ENCODE results near the gene CTTNBP2.

The CTTNBP2 gene

DNA sequence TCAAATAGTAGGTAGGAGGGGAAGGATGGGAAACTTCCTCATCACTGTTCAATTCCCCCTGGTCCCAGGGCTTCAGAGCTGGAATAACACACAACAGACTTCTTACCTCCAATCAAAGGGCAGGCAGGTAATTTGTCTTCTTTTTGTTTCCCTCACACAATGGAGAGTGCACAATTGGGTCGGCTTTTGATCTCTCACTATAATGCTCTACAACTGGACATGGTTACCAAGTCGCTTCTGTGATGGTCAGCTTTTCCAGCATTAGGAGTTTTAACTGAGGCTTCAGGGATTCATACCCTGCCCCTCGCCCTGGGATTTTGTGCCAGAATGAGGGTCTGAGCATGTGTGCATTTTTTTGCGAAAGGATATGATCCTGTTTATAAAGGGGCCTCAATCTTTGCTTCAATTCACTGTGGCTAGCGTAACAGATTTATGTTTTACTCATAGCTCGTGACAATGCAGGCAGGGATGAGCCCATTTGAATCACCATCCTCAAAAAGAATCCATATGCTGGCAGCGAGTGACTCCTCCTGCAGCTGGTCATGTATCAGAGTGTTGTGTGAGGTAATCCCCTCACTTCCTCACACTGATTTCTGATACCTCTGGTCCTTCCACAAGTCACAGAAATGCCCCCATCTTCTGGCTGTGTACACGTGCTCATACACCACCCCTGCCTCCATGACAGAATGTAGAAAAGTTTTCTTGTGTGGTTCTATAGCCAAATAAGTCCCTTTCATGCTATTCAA, 189.6 kb downstream of the CTTNBP2 start:
- no peak for DNase-seq

DNA sequence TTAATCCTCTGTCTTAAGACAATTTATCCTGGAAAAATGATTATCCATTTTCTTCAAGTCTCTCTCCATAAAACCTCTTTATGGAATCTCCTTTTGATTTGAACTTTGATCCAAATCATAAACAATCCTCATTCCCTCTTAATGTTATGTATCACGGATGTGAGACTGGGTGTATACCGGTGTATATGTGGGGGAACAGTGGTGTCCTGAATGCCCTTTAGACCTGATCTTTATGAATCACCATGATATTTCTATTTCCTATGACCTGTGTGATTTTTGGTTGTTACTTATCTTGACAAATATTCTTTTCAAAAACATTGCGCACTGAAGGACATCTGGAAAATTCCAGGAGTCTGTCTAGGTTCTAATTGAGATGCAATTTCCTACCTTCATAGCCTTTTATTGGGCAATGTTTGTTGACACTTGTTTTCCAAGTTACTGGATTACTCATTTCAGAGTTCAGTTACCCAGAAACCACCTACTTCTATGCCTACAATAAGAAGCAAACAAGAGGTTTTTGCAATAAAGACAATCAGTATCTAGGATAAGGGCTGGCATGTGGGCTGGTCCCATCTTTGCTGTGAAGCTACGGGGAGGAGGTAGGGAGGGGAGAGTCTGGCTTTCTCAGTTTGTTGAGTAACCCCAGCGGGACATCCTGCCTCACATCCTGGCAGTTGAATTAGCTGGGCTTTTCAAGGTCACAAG, 190.4 kb downstream of the CTTNBP2 start:
- DNase-seq, result no peak

DNA sequence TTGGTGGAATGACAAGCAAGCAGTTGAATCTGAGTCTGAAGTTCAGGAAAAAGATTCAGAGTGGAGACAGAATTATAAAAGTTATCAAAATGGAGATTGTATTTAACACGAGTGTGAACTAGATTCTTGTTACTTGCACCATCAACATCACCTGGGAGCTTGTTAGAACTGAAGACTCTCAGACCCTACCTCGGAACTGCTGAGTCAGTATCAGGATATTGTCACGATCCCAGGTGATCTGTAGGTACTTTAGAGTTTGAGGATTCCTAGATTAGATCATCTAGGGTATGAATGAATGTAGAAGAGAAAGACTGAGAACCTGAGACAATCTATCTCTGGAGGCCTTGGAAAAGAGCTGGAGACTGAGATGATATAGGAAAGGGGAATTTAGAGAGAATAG, 194.1 kb downstream of the CTTNBP2 start:
- no peak for DNase-seq

DNA sequence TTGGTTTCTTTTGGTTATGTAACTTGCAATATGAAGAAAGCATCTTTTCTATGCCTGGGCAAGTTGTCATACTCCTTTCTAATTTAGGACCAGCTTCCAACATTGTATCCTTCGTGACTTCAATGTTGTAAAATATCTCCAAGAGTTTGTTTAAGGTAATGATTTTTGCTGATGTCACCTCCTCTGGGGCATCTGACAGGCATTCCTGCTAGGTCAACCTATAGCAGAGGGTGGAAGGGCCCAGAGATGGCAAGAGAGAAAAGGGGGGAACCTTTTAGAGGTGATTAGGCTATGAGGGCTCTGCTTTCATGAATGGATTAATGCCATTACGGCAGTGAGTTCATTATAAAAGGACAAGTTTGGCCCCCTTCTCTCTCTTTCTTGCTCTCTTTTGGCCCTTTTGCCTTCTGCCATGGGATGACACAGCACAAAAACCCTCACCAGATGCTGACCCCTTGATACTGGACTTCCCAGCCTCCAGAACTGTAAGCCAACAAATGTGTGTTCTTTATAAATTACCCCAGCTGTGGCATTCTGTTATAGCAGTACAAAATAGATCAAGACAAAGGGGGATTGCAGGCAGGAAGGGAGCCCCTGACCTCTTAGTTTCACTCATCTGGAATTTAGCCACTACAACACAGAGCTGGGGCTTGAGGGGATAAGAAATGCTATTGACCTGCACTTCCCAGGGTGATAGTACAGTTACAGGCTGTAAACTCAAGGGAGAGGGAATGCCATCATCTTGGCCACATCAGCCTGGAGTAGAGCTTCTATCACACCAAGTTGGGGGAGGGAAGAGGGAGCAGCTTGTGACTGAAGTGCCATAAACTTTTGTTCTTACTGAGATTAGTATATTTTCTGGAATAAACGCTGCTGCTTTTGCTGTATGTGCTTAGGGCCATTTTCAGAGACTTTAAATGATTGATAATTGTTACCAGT, 197.5 kb downstream of the CTTNBP2 start:
- DNase-seq, result no peak

DNA sequence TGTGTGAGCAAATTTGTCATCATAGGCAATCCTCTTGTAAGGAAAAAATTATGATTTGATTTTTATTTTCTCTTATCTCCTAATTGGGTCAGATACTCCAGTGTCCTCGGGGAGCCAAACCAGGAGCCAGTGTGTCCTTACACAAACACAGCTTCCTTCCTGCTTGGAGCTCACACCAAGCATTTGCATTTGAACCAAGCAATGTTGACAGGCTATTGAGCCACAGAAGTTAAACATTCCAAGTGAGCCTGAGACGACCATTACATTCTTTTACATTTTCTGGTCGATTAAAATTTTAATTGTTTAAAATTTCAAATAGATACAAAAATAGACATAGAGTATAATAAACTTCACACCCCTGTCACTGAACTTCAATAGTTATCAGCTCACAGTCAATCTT, 198.6 kb downstream of the CTTNBP2 start:
- DNase-seq, result no peak

GRCh38 chr7:117673839-117674238, 199.4 kb downstream of the CTTNBP2 start:
- peak in 1 of 4 experiments; percentile 7 for DNase-seq

DNA sequence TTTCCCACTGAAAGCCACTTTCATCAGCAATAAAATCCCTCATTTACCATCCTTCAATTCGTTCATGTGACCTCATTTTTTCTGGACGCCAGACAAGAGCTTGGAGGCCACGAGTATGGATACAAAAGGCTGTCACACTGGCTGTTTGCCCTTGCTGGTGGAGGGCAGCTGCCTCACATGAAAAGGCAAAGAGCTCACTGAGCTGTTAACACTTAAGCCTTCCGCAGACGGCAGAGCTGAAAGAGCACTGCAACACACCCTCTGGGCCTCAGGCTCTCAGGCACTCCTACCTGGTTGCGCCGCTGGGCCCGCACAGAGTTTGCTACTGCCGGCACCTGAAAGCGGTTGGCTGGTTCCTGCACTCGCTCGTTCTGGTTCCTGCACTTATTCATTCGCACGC, 199.9 kb downstream of the CTTNBP2 start:
- DNase-seq, result no peak

GRCh38 chr7:117672453-117672852, 200.8 kb downstream of the CTTNBP2 start:
- no peak for DNase-seq

DNA sequence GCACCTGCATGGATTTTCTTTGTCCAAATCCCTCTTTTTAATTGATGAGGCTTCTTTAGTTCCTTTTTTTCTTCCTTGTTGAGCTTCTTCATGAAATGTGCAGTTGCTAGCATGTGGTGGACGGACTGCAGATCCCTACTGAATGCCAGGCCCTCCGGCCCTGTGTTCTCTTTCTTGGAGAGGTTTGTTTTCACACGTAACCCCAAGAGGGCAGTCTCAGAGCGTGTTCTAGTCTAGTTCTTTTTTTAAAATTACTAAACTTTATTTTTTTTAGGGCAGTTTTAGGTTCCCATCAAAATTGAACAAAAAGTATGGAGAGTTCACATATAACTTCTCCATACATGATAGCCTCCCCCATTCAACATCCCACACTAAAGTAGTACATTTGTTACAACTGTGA, 203.4 kb downstream of the CTTNBP2 start:
- DNase-seq, result no peak

DNA sequence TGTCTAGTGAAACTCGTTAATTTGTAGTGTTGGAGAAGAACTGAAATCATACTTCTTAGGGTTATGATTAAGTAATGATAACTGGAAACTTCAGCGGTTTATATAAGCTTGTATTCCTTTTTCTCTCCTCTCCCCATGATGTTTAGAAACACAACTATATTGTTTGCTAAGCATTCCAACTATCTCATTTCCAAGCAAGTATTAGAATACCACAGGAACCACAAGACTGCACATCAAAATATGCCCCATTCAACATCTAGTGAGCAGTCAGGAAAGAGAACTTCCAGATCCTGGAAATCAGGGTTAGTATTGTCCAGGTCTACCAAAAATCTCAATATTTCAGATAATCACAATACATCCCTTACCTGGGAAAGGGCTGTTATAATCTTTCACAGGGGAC, 205.8 kb downstream of the CTTNBP2 start:
- no peak for DNase-seq

DNA sequence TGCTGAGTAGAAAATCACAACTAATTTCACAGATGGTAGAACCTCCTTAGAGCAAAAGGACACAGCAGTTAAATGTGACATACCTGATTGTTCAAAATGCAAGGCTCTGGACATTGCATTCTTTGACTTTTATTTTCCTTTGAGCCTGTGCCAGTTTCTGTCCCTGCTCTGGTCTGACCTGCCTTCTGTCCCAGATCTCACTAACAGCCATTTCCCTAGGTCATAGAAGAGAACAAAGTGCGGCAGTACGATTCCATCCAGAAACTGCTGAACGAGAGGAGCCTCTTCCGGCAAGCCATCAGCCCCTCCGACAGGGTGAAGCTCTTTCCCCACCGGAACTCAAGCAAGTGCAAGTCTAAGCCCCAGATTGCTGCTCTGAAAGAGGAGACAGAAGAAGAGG, 206.6 kb downstream of the CTTNBP2 start:
- DNase-seq, result no peak

DNA sequence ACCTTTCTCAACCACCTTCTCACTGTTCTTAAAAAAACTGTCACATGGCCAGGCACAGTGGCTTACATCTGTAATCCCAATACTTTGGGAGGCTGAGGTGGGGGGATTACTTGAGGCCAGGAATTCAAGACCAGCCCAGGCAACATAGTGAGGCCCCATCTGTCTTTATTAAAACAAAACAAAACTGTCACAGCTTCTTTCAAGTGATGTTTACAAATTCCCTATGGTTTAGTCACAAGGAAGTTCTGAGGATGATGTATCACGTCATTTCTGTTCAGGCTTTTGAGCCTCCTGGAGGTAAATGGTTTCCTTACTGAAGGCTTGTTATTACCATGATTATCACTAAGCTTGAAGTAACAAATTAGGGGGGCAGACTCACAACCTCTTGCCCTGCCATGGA, 207.2 kb downstream of the CTTNBP2 start:
- no peak for DNase-seq

DNA sequence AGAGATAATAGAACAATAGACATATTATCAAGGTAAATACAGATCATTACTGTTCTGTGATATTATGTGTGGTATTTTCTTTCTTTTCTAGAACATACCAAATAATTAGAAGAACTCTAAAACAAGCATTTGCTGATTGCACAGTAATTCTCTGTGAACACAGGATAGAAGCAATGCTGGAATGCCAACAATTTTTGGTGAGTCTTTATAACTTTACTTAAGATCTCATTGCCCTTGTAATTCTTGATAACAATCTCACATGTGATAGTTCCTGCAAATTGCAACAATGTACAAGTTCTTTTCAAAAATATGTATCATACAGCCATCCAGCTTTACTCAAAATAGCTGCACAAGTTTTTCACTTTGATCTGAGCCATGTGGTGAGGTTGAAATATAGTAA, 207.9 kb downstream of the CTTNBP2 start:
- DNase-seq, result no peak

DNA sequence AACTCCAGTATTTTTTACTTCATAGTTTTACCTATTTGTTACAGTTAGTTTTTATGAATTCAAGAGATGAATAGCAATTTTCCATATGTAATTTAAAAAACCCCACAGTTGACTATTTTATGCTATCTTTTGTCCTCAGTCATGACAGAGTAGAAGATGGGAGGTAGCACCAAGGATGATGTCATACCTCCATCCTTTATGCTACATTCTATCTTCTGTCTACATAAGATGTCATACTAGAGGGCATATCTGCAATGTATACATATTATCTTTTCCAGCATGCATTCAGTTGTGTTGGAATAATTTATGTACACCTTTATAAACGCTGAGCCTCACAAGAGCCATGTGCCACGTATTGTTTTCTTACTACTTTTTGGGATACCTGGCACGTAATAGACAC, 209.2 kb downstream of the CTTNBP2 start:
- DNase-seq, result no peak

DNA sequence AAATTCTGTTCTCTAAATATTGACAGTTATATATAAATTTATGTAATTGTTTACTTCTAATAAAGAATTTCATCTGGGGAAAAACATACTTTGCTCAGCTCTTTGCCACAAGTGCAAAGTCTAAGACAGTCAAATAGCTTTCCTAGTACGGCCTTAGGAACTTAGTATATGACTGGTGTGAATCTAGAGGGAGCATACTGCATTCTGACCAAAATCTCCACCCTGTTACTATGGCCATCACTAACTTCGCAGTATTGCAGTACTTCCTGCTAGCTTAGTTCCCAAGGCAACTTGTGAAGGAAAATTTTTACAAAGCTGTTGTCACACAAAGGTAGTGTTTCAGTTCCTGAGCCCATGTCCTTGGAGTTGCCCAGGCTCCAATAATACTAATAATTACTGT, 211.9 kb downstream of the CTTNBP2 start:
- no peak for DNase-seq

Measured in suppressor macrophage (primary cell).